ENCODE data around the gene HIRA.

HIRA gene

GRCh38 chr22:19431649-19432132, at the start of gene HIRA:
Gene HIRA (minus strand): TSS chr22:19431733. CDS start chr22:19431476, 257 bp downstream.
- peak; percentile 78 for DNase-seq

GRCh38 chr22:19480789-19481188, 49.3 kb upstream of the HIRA start:
- DNase-seq, result no peak

GRCh38 chr22:19480173-19480568, 48.6 kb upstream of the HIRA start:
- peak; percentile 8 for DNase-seq

- DNase-seq, result peak; percentile 92
These were observed 48.0 kb upstream of the HIRA start, which contains the start of gene CDC45 for GRCh38 chr22:19479355-19480172. Gene CDC45 (plus strand): TSS chr22:19479920. CDS start chr22:19479969, 49 bp downstream.

GRCh38 chr22:19478901-19479354, 47.4 kb upstream of the HIRA start, which contains the start of gene UFD1:
Gene UFD1 (minus strand): TSS chr22:19479193. CDS start chr22:19479085, 108 bp downstream.
- peak; percentile 74 for DNase-seq

- peak; percentile 21 for DNase-seq
These were observed 46.7 kb upstream of the HIRA start for GRCh38 chr22:19478045-19478900.

- no peak for DNase-seq
These were observed 46.0 kb upstream of the HIRA start for GRCh38 chr22:19477321-19478044.

GRCh38 chr22:19476023-19476422, 44.5 kb upstream of the HIRA start:
- no peak for DNase-seq

- DNase-seq, result peak; percentile 3
These were observed 42.0 kb upstream of the HIRA start for GRCh38 chr22:19473578-19473977.

GRCh38 chr22:19472233-19472632, 40.7 kb upstream of the HIRA start:
- DNase-seq, result no peak

- no peak for DNase-seq
These were observed 40.0 kb upstream of the HIRA start for GRCh38 chr22:19471572-19471971.

- no peak for DNase-seq
These were observed 38.5 kb upstream of the HIRA start for GRCh38 chr22:19470010-19470409.

GRCh38 chr22:19469421-19469820, 37.9 kb upstream of the HIRA start:
- DNase-seq, result no peak

- no peak for DNase-seq
These were observed 36.4 kb upstream of the HIRA start for GRCh38 chr22:19467912-19468311.

GRCh38 chr22:19466848-19467752, 35.6 kb upstream of the HIRA start:
- DNase-seq, result no peak

GRCh38 chr22:19466126-19466716, 34.7 kb upstream of the HIRA start:
- DNase-seq, result no peak

- no peak for DNase-seq
These were observed 33.4 kb upstream of the HIRA start for GRCh38 chr22:19464975-19465374.

- DNase-seq, result no peak
These were observed 33.0 kb upstream of the HIRA start for GRCh38 chr22:19464546-19464945.

GRCh38 chr22:19463491-19464469, 32.2 kb upstream of the HIRA start:
- no peak for DNase-seq

GRCh38 chr22:19463008-19463407, 31.5 kb upstream of the HIRA start:
- DNase-seq, result no peak
